ENCODE measurements around the gene CKLF.

CKLF gene

GRCh38 chr16:66536525-66536924 is 15.9 kb upstream of the CKLF start:
- H3K27me3 ChIP-seq (ENCODE audit: control insufficient read depth, insufficient read depth, low read length), result no peaks in the 10 kb centered on the region
- H3K27ac ChIP-seq (ENCODE audit: low read length), result no peak overlapping the region
- no peaks in the 10 kb centered on the region for H3K36me3 ChIP-seq (ENCODE audit: control insufficient read depth, low read depth, low read length)
- no peak overlapping the region for H3K9ac ChIP-seq (ENCODE audit: low read length)
- no peaks in the 10 kb centered on the region for H3K4me1 ChIP-seq (ENCODE audit: control insufficient read depth, low read depth, low read length)
- H3K9me3 ChIP-seq (ENCODE audit: control insufficient read depth, low read depth, low read length), result no peaks in the 10 kb centered on the region
- H3K4me3 ChIP-seq (ENCODE audit: low read length), result no peak overlapping the region

DNA sequence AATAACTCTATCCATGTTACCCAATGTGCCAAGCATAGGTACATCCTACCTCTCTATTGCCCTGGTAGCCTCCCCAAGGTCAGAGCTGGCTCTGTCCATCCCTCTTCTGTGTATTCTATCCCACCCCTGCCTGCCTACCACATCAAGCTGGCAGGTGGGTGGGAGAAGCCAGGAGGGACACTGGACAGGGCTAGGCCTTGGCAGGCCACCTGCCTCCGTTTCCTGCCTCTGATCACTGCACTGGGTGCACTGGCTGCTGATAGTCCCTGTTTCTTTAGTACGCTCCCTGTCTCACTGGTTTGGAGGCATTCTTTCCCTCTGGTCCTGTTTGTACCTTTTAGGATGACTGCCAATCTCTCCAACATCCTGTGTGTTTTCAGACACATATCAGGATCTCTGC is 15.1 kb upstream of the CKLF start:
- H3K9ac ChIP-seq (ENCODE audit: low read length), result no peak overlapping the region
- no peaks in the 10 kb centered on the region for H3K27me3 ChIP-seq (ENCODE audit: control insufficient read depth, insufficient read depth, low read length)
- H3K4me3 ChIP-seq (ENCODE audit: low read length), result no peak overlapping the region
- no peak overlapping the region for H3K27ac ChIP-seq (ENCODE audit: low read length)
- H3K4me1 ChIP-seq (ENCODE audit: control insufficient read depth, low read depth, low read length), result peaks cover 7% of the 10 kb centered on the region
- no peaks in the 10 kb centered on the region for H3K9me3 ChIP-seq (ENCODE audit: control insufficient read depth, low read depth, low read length)
- H3K36me3 ChIP-seq (ENCODE audit: control insufficient read depth, low read depth, low read length), result no peaks in the 10 kb centered on the region

- no peaks in the 10 kb centered on the region for H3K36me3 ChIP-seq (ENCODE audit: control insufficient read depth, low read depth, low read length)
Measured at GRCh38 chr16:66538910-66539309, 13.5 kb upstream of the CKLF start.

GRCh38 chr16:66539623-66540469 is 12.5 kb upstream of the CKLF start:
- H3K27me3 ChIP-seq (ENCODE audit: control insufficient read depth, insufficient read depth, low read length), result no peaks in the 10 kb centered on the region
- no peak overlapping the region for H3K9ac ChIP-seq (ENCODE audit: low read length)
- no peaks in the 10 kb centered on the region for H3K9me3 ChIP-seq (ENCODE audit: control insufficient read depth, low read depth, low read length)
- no peak overlapping the region for H3K4me3 ChIP-seq (ENCODE audit: low read length)
- H3K27ac ChIP-seq (ENCODE audit: low read length), result no peak overlapping the region
- no peaks in the 10 kb centered on the region for H3K36me3 ChIP-seq (ENCODE audit: control insufficient read depth, low read depth, low read length)
- peaks cover 9% of the 10 kb centered on the region for H3K4me1 ChIP-seq (ENCODE audit: control insufficient read depth, low read depth, low read length)

More at GRCh38 chr16:66538910-66539309, 13.5 kb upstream of the CKLF start:
- no peak overlapping the region for H3K27ac ChIP-seq (ENCODE audit: low read length)
- H3K9ac ChIP-seq (ENCODE audit: low read length), result no peak overlapping the region
- H3K4me1 ChIP-seq (ENCODE audit: control insufficient read depth, low read depth, low read length), result peaks cover 9% of the 10 kb centered on the region
- H3K4me3 ChIP-seq (ENCODE audit: low read length), result no peak overlapping the region
- H3K9me3 ChIP-seq (ENCODE audit: control insufficient read depth, low read depth, low read length), result no peaks in the 10 kb centered on the region
- H3K27me3 ChIP-seq (ENCODE audit: control insufficient read depth, insufficient read depth, low read length), result no peaks in the 10 kb centered on the region

- Histone ChIP-seq H3K36me3 (ENCODE audit: control insufficient read depth, low read depth, low read length) (no peaks in the 10 kb centered on the region), H3K9ac (ENCODE audit: low read length) (no peak overlapping the region), H3K27ac (ENCODE audit: low read length) (no peak overlapping the region), H3K4me3 (ENCODE audit: low read length) (no peak overlapping the region), H3K9me3 (ENCODE audit: control insufficient read depth, low read depth, low read length) (no peaks in the 10 kb centered on the region), H3K27me3 (ENCODE audit: control insufficient read depth, insufficient read depth, low read length) (no peaks in the 10 kb centered on the region), H3K4me1 (ENCODE audit: control insufficient read depth, low read depth, low read length) (peaks cover 9% of the 10 kb centered on the region)
Measured at GRCh38 chr16:66541388-66542355, 10.7 kb upstream of the CKLF start.

DNA sequence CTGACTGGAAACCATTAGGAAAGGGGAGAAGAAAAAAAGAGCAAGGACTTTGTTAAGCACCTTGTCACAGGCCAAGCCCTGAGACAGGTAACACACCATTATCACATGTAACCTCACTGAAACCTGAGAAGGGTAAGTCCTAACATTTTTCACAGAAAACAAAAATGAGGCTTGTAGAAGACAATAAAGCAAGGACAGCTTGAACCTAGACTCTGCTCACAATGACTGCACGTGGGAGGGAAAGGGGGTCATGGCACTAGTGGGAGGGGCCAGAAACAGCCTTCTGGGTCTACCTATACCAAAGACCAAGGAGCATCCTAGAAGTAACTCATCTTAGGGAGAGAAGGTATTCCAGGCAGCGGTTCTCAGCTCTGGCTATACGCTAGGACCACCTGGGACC is 10.0 kb upstream of the CKLF start:
- Histone ChIP-seq H3K27ac (ENCODE audit: low read length) (no peak overlapping the region), H3K36me3 (ENCODE audit: control insufficient read depth, low read depth, low read length) (no peaks in the 10 kb centered on the region), H3K9ac (ENCODE audit: low read length) (no peak overlapping the region), H3K4me3 (ENCODE audit: low read length) (no peak overlapping the region), H3K9me3 (ENCODE audit: control insufficient read depth, low read depth, low read length) (no peaks in the 10 kb centered on the region), H3K4me1 (ENCODE audit: control insufficient read depth, low read depth, low read length) (peaks cover 9% of the 10 kb centered on the region), H3K27me3 (ENCODE audit: control insufficient read depth, insufficient read depth, low read length) (no peaks in the 10 kb centered on the region)

DNA sequence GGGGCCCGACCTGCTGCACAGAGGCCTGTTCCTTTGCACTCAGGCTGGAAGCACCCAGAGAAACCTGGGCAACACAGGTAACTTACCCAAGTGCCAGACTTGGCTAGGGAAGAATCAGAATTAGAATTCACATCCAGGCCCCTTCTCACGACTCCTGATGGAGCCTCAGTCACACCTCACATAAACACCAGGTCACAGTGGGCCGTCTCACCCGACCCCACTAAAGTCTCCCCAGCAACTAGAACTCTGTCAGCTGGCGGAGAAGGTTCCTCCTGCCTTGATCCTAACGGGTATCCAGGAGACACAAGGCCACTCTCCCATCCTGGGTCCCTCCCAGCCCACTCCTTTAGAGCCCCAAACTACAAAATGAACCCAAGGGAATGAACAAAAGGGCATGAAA is 8.8 kb upstream of the CKLF start:
- H3K27ac ChIP-seq (ENCODE audit: low read length), result no peak overlapping the region
- no peak overlapping the region for H3K9ac ChIP-seq (ENCODE audit: low read length)
- H3K4me1 ChIP-seq (ENCODE audit: control insufficient read depth, low read depth, low read length), result peaks cover 9% of the 10 kb centered on the region

DNA sequence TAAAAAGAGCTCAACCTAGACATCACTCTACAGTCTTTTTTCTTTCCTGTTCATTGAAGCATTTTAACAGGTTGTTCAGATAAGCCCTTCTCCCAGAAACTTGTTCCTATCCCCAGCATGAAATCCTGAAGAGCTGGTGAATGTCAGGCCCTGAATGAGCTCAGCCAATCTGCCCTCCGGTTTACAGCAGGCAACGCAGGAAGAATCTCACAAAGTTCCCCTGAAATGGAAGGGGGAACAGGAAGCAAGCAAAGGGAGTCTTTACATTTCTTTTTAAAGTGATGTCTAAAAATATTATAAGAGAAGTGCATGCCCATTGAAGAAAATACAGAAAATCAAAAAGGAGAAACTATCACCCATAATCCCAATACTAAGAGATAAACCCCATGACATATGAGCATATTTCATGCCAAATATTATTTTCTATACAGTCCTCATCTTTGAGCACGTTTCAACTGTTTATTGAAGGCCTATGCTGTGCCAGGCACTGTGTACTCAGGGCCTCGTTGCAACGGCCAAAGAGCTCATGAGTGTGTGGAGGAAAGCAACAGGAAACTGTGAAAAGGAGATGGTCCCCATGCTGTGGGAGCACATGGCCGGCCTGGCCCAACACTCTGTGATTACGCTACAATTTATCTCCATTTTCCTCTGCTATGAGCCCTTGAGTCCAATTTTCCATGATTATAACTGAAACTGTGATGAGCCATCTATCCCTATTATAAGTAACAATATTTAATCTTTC is 8.2 kb upstream of the CKLF start:
- H3K4me1 ChIP-seq (ENCODE audit: control insufficient read depth, low read depth, low read length), result peaks cover 9% of the 10 kb centered on the region
- H3K9ac ChIP-seq (ENCODE audit: low read length), result no peak overlapping the region
- no peak overlapping the region for H3K27ac ChIP-seq (ENCODE audit: low read length)
- no peak overlapping the region for H3K4me3 ChIP-seq (ENCODE audit: low read length)
- no peaks in the 10 kb centered on the region for H3K27me3 ChIP-seq (ENCODE audit: control insufficient read depth, insufficient read depth, low read length)
- H3K36me3 ChIP-seq (ENCODE audit: control insufficient read depth, low read depth, low read length), result no peaks in the 10 kb centered on the region
- no peaks in the 10 kb centered on the region for H3K9me3 ChIP-seq (ENCODE audit: control insufficient read depth, low read depth, low read length)

More for the DNA sequence above, 8.8 kb upstream of the CKLF start:
- no peaks in the 10 kb centered on the region for H3K9me3 ChIP-seq (ENCODE audit: control insufficient read depth, low read depth, low read length)
- no peaks in the 10 kb centered on the region for H3K36me3 ChIP-seq (ENCODE audit: control insufficient read depth, low read depth, low read length)
- no peaks in the 10 kb centered on the region for H3K27me3 ChIP-seq (ENCODE audit: control insufficient read depth, insufficient read depth, low read length)
- no peak overlapping the region for H3K4me3 ChIP-seq (ENCODE audit: low read length)

DNA sequence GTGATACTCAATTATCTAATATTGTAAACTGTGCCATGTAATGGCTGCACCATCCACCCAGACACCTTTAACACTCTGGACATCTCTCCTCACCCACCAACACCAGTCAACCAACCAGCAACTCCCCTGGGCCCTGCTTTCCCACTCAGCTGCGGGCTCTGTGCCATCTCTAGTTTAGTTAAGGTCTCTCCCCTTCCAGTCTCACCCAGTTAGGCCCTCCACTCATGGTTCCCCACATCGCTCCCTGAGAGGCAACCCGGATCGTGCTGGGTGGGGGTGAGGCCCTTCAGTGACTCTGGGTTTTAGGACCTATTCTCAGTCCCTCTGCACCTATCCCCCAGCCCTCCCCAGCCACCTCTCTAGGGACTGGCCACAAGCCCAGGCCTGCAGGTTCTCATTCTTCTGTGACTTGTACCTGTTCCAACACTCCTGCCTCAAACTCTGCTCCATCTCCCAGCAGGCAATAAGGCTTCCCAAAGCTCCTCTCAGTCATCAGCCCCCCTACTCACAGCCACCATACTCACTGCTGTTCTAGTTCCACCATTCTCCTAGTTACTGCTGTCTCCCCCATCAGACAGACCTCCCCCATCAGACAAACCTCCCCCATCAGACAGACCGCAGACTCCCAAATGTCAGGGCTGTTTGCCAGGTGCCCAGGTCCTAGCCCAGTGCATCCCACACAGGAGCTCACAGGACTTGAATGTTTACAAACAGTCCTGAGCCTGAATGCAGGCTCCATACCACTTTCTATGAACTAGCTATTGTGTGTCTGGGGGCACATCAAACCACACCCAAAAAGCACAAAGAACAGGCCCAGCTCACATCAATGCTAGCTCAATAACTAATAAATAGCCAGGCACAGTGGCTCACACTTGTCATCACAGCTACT is 5.0 kb upstream of the CKLF start:
- Histone ChIP-seq H3K36me3 (ENCODE audit: control insufficient read depth, low read depth, low read length) (no peaks in the 10 kb centered on the region), H3K27ac (ENCODE audit: low read length) (no peak overlapping the region), H3K9me3 (ENCODE audit: control insufficient read depth, low read depth, low read length) (no peaks in the 10 kb centered on the region), H3K4me1 (ENCODE audit: control insufficient read depth, low read depth, low read length) (peaks cover 6% of the 10 kb centered on the region), H3K27me3 (ENCODE audit: control insufficient read depth, insufficient read depth, low read length) (peaks cover 5% of the 10 kb centered on the region), H3K4me3 (ENCODE audit: low read length) (no peak overlapping the region), H3K9ac (ENCODE audit: low read length) (no peak overlapping the region)

- Histone ChIP-seq H3K27me3 (ENCODE audit: control insufficient read depth, insufficient read depth, low read length) (peaks cover 10% of the 10 kb centered on the region), H3K4me1 (ENCODE audit: control insufficient read depth, low read depth, low read length) (peaks cover 5% of the 10 kb centered on the region), H3K4me3 (ENCODE audit: low read length) (no peak overlapping the region), H3K9ac (ENCODE audit: low read length) (no peak overlapping the region), H3K36me3 (ENCODE audit: control insufficient read depth, low read depth, low read length) (no peaks in the 10 kb centered on the region), H3K27ac (ENCODE audit: low read length) (no peak overlapping the region), H3K9me3 (ENCODE audit: control insufficient read depth, low read depth, low read length) (no peaks in the 10 kb centered on the region)
Measured at GRCh38 chr16:66548068-66548467, 4.3 kb upstream of the CKLF start.
